Activated T-cell treated with anti-CD3 and anti-CD28 coated beads for 4 hours (primary cell): ENCODE data around the gene ADAMTS18.
"Not testable (repeated sequence)": the region's sequence is repeated elsewhere in the genome, so short reads cannot be mapped to it uniquely, and the experiment has no call there.

Experiments
- DNase-seq: peaks from one replicate; pipeline ENCODE4 v3.0.0-alpha.2; 2020

Gene ADAMTS18

GRCh38 chr16:77322757-77323156 is 112.1 kb downstream of the ADAMTS18 start:
- no peak for DNase-seq

- no peak for DNase-seq
These were observed 117.8 kb downstream of the ADAMTS18 start for GRCh38 chr16:77317059-77317458.

- no peak for DNase-seq
These were observed 124.0 kb downstream of the ADAMTS18 start for GRCh38 chr16:77310877-77311276.

- no peak for DNase-seq
These were observed 126.7 kb downstream of the ADAMTS18 start for GRCh38 chr16:77308163-77308561.

- no peak for DNase-seq
These were observed 127.2 kb downstream of the ADAMTS18 start for GRCh38 chr16:77307426-77308162.

- DNase-seq: no peak
These were observed 128.8 kb downstream of the ADAMTS18 start for GRCh38 chr16:77306075-77306474.

GRCh38 chr16:77304877-77305276 is 130.0 kb downstream of the ADAMTS18 start:
- DNase-seq: no peak

- DNase-seq: no peak
These were observed 130.7 kb downstream of the ADAMTS18 start for GRCh38 chr16:77304134-77304533.

GRCh38 chr16:77302674-77303073 is 132.2 kb downstream of the ADAMTS18 start:
- no peak for DNase-seq

- DNase-seq: no peak
These were observed 132.6 kb downstream of the ADAMTS18 start for GRCh38 chr16:77302249-77302648.

- DNase-seq: no peak
These were observed 134.6 kb downstream of the ADAMTS18 start for GRCh38 chr16:77300256-77300655.

- no peak for DNase-seq
These were observed 135.4 kb downstream of the ADAMTS18 start for GRCh38 chr16:77299395-77299794.

GRCh38 chr16:77298418-77299360 is 136.1 kb downstream of the ADAMTS18 start:
- no peak for DNase-seq

- DNase-seq: no peak
These were observed 136.8 kb downstream of the ADAMTS18 start for GRCh38 chr16:77297996-77298395.

GRCh38 chr16:77295896-77296295 is 138.9 kb downstream of the ADAMTS18 start:
- no peak for DNase-seq

- no peak for DNase-seq
These were observed 144.3 kb downstream of the ADAMTS18 start for GRCh38 chr16:77290451-77291115.

- no peak for DNase-seq
These were observed 145.5 kb downstream of the ADAMTS18 start for GRCh38 chr16:77289331-77289809.

- DNase-seq: no peak
These were observed 146.6 kb downstream of the ADAMTS18 start for GRCh38 chr16:77288222-77288621.

- DNase-seq: no peak
These were observed 149.2 kb downstream of the ADAMTS18 start for GRCh38 chr16:77285676-77286075.

GRCh38 chr16:77282345-77282744 is 152.5 kb downstream of the ADAMTS18 start:
- DNase-seq: no peak

GRCh38 chr16:77279316-77279715 is 155.5 kb downstream of the ADAMTS18 start:
- DNase-seq: not testable (repeated sequence)

- no peak for DNase-seq
These were observed 157.3 kb downstream of the ADAMTS18 start for GRCh38 chr16:77277571-77277970.

- DNase-seq: no peak
These were observed 157.7 kb downstream of the ADAMTS18 start for GRCh38 chr16:77277141-77277540.
